ENCODE data around the gene INSR.
"Not testable (repeated sequence)": the region's sequence is repeated elsewhere in the genome, so short reads cannot be mapped to it uniquely, and the experiment has no call there.

INSR gene

GRCh38 chr19:7214324-7215089, 79.7 kb downstream of the INSR start:
- H4K20me1 ChIP-seq (ENCODE audit: insufficient read depth) = no peaks in the 10 kb centered on the region
- H3K27me3 ChIP-seq (ENCODE audit: insufficient read depth, low read depth) = no peaks in the 10 kb centered on the region
- H3K9ac ChIP-seq = no peak overlapping the region
- no peak overlapping the region for H3K4me3 ChIP-seq (IDR thresholded peaks at IDR 0.05; ENCODE audit: insufficient read depth, low read depth, low read length)
- H3K79me2 ChIP-seq (ENCODE audit: insufficient read depth, low read depth) = peaks cover 4% of the 10 kb centered on the region; the same call in 1 of the 2 replicates
- no peak for TF ChIP-seq CTCF (conservative IDR thresholded peaks at IDR 0.05; ENCODE audit: low read depth, low read length)
- no peak overlapping the region for H3K27ac ChIP-seq
- H3K4me1 ChIP-seq (ENCODE audit: low read depth, poor library complexity, severe bottlenecking) = peaks cover 12% of the 10 kb centered on the region
- no peak overlapping the region for H2AFZ ChIP-seq (ENCODE audit: low read depth)
- H3K4me2 ChIP-seq = no peak overlapping the region
- H3K36me3 ChIP-seq (ENCODE audit: insufficient read depth) = no peaks in the 10 kb centered on the region

GRCh38 chr19:7213628-7214323, 80.4 kb downstream of the INSR start:
- H3K27ac ChIP-seq = no peak overlapping the region
- peaks cover 6% of the 10 kb centered on the region; the same call in 1 of the 2 replicates for H3K79me2 ChIP-seq (ENCODE audit: insufficient read depth, low read depth)
- no peak for TF ChIP-seq CTCF (conservative IDR thresholded peaks at IDR 0.05; ENCODE audit: low read depth, low read length)
- H3K4me2 ChIP-seq = no peak overlapping the region
- no peak overlapping the region for H3K9ac ChIP-seq
- H2AFZ ChIP-seq (ENCODE audit: low read depth) = no peak overlapping the region
- no peaks in the 10 kb centered on the region for H3K27me3 ChIP-seq (ENCODE audit: insufficient read depth, low read depth)
- no peaks in the 10 kb centered on the region for H4K20me1 ChIP-seq (ENCODE audit: insufficient read depth)
- H3K4me3 ChIP-seq (IDR thresholded peaks at IDR 0.05; ENCODE audit: insufficient read depth, low read depth, low read length) = no peak overlapping the region
- peaks cover 12% of the 10 kb centered on the region for H3K4me1 ChIP-seq (ENCODE audit: low read depth, poor library complexity, severe bottlenecking)
- no peaks in the 10 kb centered on the region for H3K36me3 ChIP-seq (ENCODE audit: insufficient read depth)

GRCh38 chr19:7211191-7211951, 82.8 kb downstream of the INSR start:
- peaks cover 6% of the 10 kb centered on the region; the same call in 1 of the 2 replicates for H3K79me2 ChIP-seq (ENCODE audit: insufficient read depth, low read depth)
- H3K27ac ChIP-seq = no peak overlapping the region
- H4K20me1 ChIP-seq (ENCODE audit: insufficient read depth) = no peaks in the 10 kb centered on the region
- H3K9ac ChIP-seq = no peak overlapping the region
- H2AFZ ChIP-seq (ENCODE audit: low read depth) = no peak overlapping the region
- no peak overlapping the region for H3K4me3 ChIP-seq (IDR thresholded peaks at IDR 0.05; ENCODE audit: insufficient read depth, low read depth, low read length)
- no peaks in the 10 kb centered on the region for H3K36me3 ChIP-seq (ENCODE audit: insufficient read depth)
- H3K4me2 ChIP-seq = no peak overlapping the region
- H3K4me1 ChIP-seq (ENCODE audit: low read depth, poor library complexity, severe bottlenecking) = peaks cover 13% of the 10 kb centered on the region
- no peaks in the 10 kb centered on the region for H3K27me3 ChIP-seq (ENCODE audit: insufficient read depth, low read depth)
- TF ChIP-seq CTCF (conservative IDR thresholded peaks at IDR 0.05; ENCODE audit: low read depth, low read length) = no peak

GRCh38 chr19:7210359-7210758, 83.9 kb downstream of the INSR start:
- no peak overlapping the region for H3K9ac ChIP-seq
- no peak overlapping the region for H2AFZ ChIP-seq (ENCODE audit: low read depth)
- no peak overlapping the region for H3K4me3 ChIP-seq (IDR thresholded peaks at IDR 0.05; ENCODE audit: insufficient read depth, low read depth, low read length)
- no peak for TF ChIP-seq CTCF (conservative IDR thresholded peaks at IDR 0.05; ENCODE audit: low read depth, low read length)
- H3K27ac ChIP-seq = no peak overlapping the region
- H3K79me2 ChIP-seq (ENCODE audit: insufficient read depth, low read depth) = peaks cover 6% of the 10 kb centered on the region; the same call in 1 of the 2 replicates
- no peaks in the 10 kb centered on the region for H3K36me3 ChIP-seq (ENCODE audit: insufficient read depth)
- H3K4me1 ChIP-seq (ENCODE audit: low read depth, poor library complexity, severe bottlenecking) = peaks cover 11% of the 10 kb centered on the region
- no peaks in the 10 kb centered on the region for H4K20me1 ChIP-seq (ENCODE audit: insufficient read depth)
- no peak overlapping the region for H3K4me2 ChIP-seq
- no peaks in the 10 kb centered on the region for H3K27me3 ChIP-seq (ENCODE audit: insufficient read depth, low read depth)

GRCh38 chr19:7209597-7210325, 84.5 kb downstream of the INSR start:
- not testable (repeated sequence) for H2AFZ ChIP-seq (ENCODE audit: low read depth); H3K9ac ChIP-seq; H3K27me3 ChIP-seq (ENCODE audit: insufficient read depth, low read depth); H3K27ac ChIP-seq; H3K79me2 ChIP-seq (ENCODE audit: insufficient read depth, low read depth); H3K4me2 ChIP-seq; H3K36me3 ChIP-seq (ENCODE audit: insufficient read depth); H3K4me3 ChIP-seq (IDR thresholded peaks at IDR 0.05; ENCODE audit: insufficient read depth, low read depth, low read length); H4K20me1 ChIP-seq (ENCODE audit: insufficient read depth)
- peaks cover 11% of the 10 kb centered on the region for H3K4me1 ChIP-seq (ENCODE audit: low read depth, poor library complexity, severe bottlenecking)

GRCh38 chr19:7209036-7209435, 85.2 kb downstream of the INSR start:
- H3K4me2 ChIP-seq; H3K36me3 ChIP-seq (ENCODE audit: insufficient read depth); H3K4me3 ChIP-seq (IDR thresholded peaks at IDR 0.05; ENCODE audit: insufficient read depth, low read depth, low read length); H2AFZ ChIP-seq (ENCODE audit: low read depth); H3K79me2 ChIP-seq (ENCODE audit: insufficient read depth, low read depth); H3K27me3 ChIP-seq (ENCODE audit: insufficient read depth, low read depth); H4K20me1 ChIP-seq (ENCODE audit: insufficient read depth); H3K9ac ChIP-seq; H3K27ac ChIP-seq: not testable (repeated sequence)
- peaks cover 11% of the 10 kb centered on the region for H3K4me1 ChIP-seq (ENCODE audit: low read depth, poor library complexity, severe bottlenecking)

Data from KMS-11 (cell line).